HepG2 (cell line): ENCODE data around the gene MFSD11. TPM values are rescaled to one million over a fixed set of nuclear protein-coding genes. Genes with fewer than 3 reads are reported as not detected.

Experiments
- CBX2 ChIP-seq, 2 experiments: fragments of 200-600 bp in 1 of 2; sonication (generic); formaldehyde crosslinking in 1 of 2; IDR thresholded peaks; 2 replicates each; pipeline versions ENCODE4 v1.7.0 to v1.8.1; 2018 to 2022; ENCODE audit warnings: low read depth in 2 of 2, low read length in 1 of 2, mild to moderate bottlenecking in 1 of 2, missing genetic modification reagents in 1 of 2
- EHMT2 ChIP-seq: fragments of 200-600 bp; sonication (generic); IDR thresholded peaks from 2 replicates; pipeline ENCODE4 v1.7.0; 2017; ENCODE audit warnings: antibody characterized with exemption, low read depth, low read length, borderline replicate concordance
- FOXO1 ChIP-seq: sonication (generic); formaldehyde crosslinking; IDR thresholded peaks from 2 replicates; pipeline ENCODE4 v1.4.0; 2020; ENCODE audit warnings: missing genetic modification reagents
- HIVEP1 ChIP-seq: sonication (generic); formaldehyde crosslinking; IDR thresholded peaks from 2 replicates; pipeline ENCODE4 v1.4.0; 2020; ENCODE audit warnings: mild to moderate bottlenecking, missing genetic modification reagents
- HOXA5 ChIP-seq: sonication (generic); formaldehyde crosslinking; IDR thresholded peaks from 2 replicates; pipeline ENCODE4 v1.4.0; 2020; ENCODE audit warnings: missing genetic modification reagents
- IRX3 ChIP-seq: sonication (generic); formaldehyde crosslinking; IDR thresholded peaks from 2 replicates; pipeline ENCODE4 v1.8.1; 2023; ENCODE audit warnings: mild to moderate bottlenecking, low read depth, missing genetic modification reagents, borderline replicate concordance
- KDM3A ChIP-seq: IDR thresholded peaks from 2 replicates; pipeline ENCODE4 v1.6.1; 2018; ENCODE audit warnings: low read depth, missing compliant biosample characterization
- KDM5B ChIP-seq: sonication (generic); formaldehyde crosslinking; IDR thresholded peaks from 2 replicates; pipeline ENCODE4 v1.4.0; 2020; ENCODE audit warnings: missing genetic modification reagents, mild to moderate bottlenecking, borderline replicate concordance
- MEIS2 ChIP-seq: sonication (generic); formaldehyde crosslinking; IDR thresholded peaks from 2 replicates; pipeline ENCODE4 v1.9.0; 2021; ENCODE audit warnings: mild to moderate bottlenecking, missing genetic modification reagents
- NR1H2 ChIP-seq: sonication (generic); formaldehyde crosslinking; IDR thresholded peaks from 2 replicates; pipeline ENCODE4 v1.8.1; 2022; ENCODE audit warnings: low read depth, missing genetic modification reagents, borderline replicate concordance
- PHF20 ChIP-seq: sonication (generic); formaldehyde crosslinking; IDR thresholded peaks from 2 replicates; pipeline ENCODE4 v1.5.0; 2020; ENCODE audit warnings: mild to moderate bottlenecking, missing genetic modification reagents
- RARG ChIP-seq: sonication (generic); formaldehyde crosslinking; IDR thresholded peaks from 2 replicates; pipeline ENCODE4 v1.4.0; 2020; ENCODE audit warnings: low read depth, mild to moderate bottlenecking, missing genetic modification reagents
- RFX5 ChIP-seq: IDR thresholded peaks from 2 replicates; pipeline ENCODE4 v1.6.1; 2011; ENCODE audit warnings: low read depth, low read length, improper control_type of control experiment
- SMC3 ChIP-seq: IDR thresholded peaks from 2 replicates; pipeline ENCODE4 v1.6.1; 2011; ENCODE audit warnings: low read length, improper control_type of control experiment
- TP53 ChIP-seq: sonication (generic); formaldehyde crosslinking; conservative IDR thresholded peaks from 2 replicates; pipeline ENCODE4 v1.4.0; 2020; ENCODE audit warnings: missing genetic modification reagents
- U2AF1 ChIP-seq: fragments of 200-400 bp; formaldehyde crosslinking; optimal IDR thresholded peaks from 2 replicates; pipeline ENCODE3; 2017; ENCODE audit warnings: mild to moderate bottlenecking, low read depth, low read length
- YEATS2 ChIP-seq: sonication (generic); formaldehyde crosslinking; IDR thresholded peaks from 2 replicates; pipeline ENCODE4 v1.4.0; 2020; ENCODE audit warnings: missing genetic modification reagents, borderline replicate concordance
- ZBTB21 ChIP-seq: sonication (generic); formaldehyde crosslinking; IDR thresholded peaks from 2 replicates; pipeline ENCODE4 v1.4.0; 2020; ENCODE audit warnings: missing genetic modification reagents
- ZFX ChIP-seq: sonication (generic); formaldehyde crosslinking; IDR thresholded peaks from 2 replicates; pipeline ENCODE4 v1.4.0; 2020; ENCODE audit warnings: mild to moderate bottlenecking, low read depth, missing genetic modification reagents, moderate library complexity
- ZNF501 ChIP-seq: sonication (generic); formaldehyde crosslinking; IDR thresholded peaks from 2 replicates; pipeline ENCODE4 v1.5.1; 2020; ENCODE audit warnings: mild to moderate bottlenecking, moderate library complexity, missing genetic modification reagents
- ZNF546 ChIP-seq: sonication (generic); formaldehyde crosslinking; conservative IDR thresholded peaks from 2 replicates; pipeline ENCODE4 v1.8.1; 2023; ENCODE audit warnings: mild to moderate bottlenecking, missing genetic modification reagents
- ZNF768 ChIP-seq: sonication (generic); formaldehyde crosslinking; IDR thresholded peaks from 2 replicates; pipeline ENCODE4 v1.4.0; 2020; ENCODE audit warnings: missing genetic modification reagents
- polyA plus RNA-seq, 8 experiments: library from polyadenylated mRNA; depleted of rRNA in 3 of 8; stranded (reverse) in 7 of 8; unstranded in 1 of 8; fragments of >200 nt; fragmentation: Illumina TruSeq in 4 of 8; extraction: Trizol in 4 of 8; gene quantifications; 2 replicates each; pipeline versions ENCODE4 v1.2.1 to v1.2.3, GENCODE V29; 2011 to 2016; ENCODE audit warnings: low read depth in 4 of 8, missing spikeins in 1 of 8, mixed read lengths in 1 of 8; ENCODE audit not compliant: insufficient read depth in 1 of 8
- total RNA-seq, 5 experiments: library from RNA; depleted of rRNA; stranded (reverse); fragments of >200 nt; fragmentation: Illumina TruSeq; extraction: Trizol; gene quantifications; 2 replicates each; pipeline ENCODE4 v1.2.3, GENCODE V29; 2016; ENCODE audit warnings: low read depth in 1 of 5
- TF ChIP-seq, protein P1 (sequence below): IDR thresholded peaks from 2 replicates; pipeline ENCODE4 v1.4.0; 2020; ENCODE audit warnings: mild to moderate bottlenecking, missing genetic modification reagents
- TF ChIP-seq, protein P2 (sequence below): sonication (generic); formaldehyde crosslinking; IDR thresholded peaks from 2 replicates; pipeline ENCODE4 v1.4.0; 2020; ENCODE audit warnings: missing genetic modification reagents; ENCODE audit errors: not compliant biosample characterization
- TF ChIP-seq, protein P3 (sequence below): IDR thresholded peaks from 2 replicates; pipeline ENCODE4 v1.6.1; 2016; ENCODE audit warnings: missing genetic modification reagents, missing compliant biosample characterization

Gene MFSD11
- total and polyA plus RNA-seq, 2 of the 13 experiments (the other 11 are each of a cell fraction or from before 2014, with no cell fraction given): 26.1 to 36.3 TPM

DNA sequence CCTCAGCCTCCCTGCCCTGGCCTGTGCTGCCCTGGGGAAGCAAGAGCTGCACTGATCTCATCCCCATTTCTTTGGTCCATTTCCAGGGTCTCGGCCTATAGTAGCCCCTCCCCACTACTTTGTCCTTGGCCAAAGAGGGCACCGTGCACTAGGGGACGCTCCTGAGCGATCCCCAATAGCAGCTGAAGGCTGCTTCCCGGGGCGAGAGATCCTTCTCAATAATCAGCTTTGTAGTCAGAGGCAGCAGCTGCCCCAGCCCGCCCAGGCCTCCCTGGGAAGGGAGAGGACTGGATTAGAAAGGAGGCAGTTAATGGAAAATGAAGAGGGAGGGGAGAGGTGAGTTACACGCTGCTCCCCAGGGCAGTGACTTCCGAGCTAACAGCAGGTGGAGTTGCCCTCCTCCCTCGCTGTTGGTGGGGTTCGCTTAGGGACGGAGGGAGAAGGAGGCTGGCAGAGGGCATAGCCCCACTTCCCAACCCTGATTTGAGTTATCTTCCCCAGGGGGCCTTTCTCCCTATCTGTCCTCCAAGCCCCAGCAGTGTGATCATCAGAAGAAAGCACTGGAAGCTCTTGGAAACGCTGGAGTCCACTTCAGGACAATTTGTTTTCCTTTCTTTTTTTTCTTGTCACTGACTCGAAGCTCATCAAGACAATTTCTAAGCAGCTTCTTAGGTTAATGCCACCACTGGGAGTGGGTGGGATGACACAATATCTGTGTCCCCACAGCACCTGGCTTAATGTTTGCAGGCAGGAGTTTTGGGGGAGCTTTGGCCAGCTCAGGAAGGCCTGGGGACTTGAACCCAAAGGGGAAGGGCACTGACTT is 29.7 kb upstream of the MFSD11 start (continued):
- TF ChIP-seq U2AF1: no peak
- TF ChIP-seq ZNF768 (CRISPR knock-in tag): peak; percentile 29; the same call in 1 of the 2 replicates
- peak; percentile 43; the same call in 1 of the 2 replicates for TF ChIP-seq SMC3
- TF ChIP-seq ZNF546 (CRISPR knock-in tag): 0 out of 2 replicates have a peak, but pooled peaks have one; percentile 65
- no peak for TF ChIP-seq NR1H2 (CRISPR knock-in tag)
- TF ChIP-seq HIVEP1: no peak
- peak; percentile 51; the same call in 1 of the 2 replicates for TF ChIP-seq ZFX (CRISPR knock-in tag)
- no peak for TF ChIP-seq IRX3
- no peak for TF ChIP-seq HOXA5
- TF ChIP-seq ZNF501 (CRISPR knock-in tag): 0 out of 2 replicates have a peak, but pooled peaks have one; percentile 47
- no peak for TF ChIP-seq EHMT2
- peak; percentile 34; the same call in 1 of the 2 replicates for TF ChIP-seq KDM3A (CRISPR knock-in tag)
- TF ChIP-seq, protein P1, sequence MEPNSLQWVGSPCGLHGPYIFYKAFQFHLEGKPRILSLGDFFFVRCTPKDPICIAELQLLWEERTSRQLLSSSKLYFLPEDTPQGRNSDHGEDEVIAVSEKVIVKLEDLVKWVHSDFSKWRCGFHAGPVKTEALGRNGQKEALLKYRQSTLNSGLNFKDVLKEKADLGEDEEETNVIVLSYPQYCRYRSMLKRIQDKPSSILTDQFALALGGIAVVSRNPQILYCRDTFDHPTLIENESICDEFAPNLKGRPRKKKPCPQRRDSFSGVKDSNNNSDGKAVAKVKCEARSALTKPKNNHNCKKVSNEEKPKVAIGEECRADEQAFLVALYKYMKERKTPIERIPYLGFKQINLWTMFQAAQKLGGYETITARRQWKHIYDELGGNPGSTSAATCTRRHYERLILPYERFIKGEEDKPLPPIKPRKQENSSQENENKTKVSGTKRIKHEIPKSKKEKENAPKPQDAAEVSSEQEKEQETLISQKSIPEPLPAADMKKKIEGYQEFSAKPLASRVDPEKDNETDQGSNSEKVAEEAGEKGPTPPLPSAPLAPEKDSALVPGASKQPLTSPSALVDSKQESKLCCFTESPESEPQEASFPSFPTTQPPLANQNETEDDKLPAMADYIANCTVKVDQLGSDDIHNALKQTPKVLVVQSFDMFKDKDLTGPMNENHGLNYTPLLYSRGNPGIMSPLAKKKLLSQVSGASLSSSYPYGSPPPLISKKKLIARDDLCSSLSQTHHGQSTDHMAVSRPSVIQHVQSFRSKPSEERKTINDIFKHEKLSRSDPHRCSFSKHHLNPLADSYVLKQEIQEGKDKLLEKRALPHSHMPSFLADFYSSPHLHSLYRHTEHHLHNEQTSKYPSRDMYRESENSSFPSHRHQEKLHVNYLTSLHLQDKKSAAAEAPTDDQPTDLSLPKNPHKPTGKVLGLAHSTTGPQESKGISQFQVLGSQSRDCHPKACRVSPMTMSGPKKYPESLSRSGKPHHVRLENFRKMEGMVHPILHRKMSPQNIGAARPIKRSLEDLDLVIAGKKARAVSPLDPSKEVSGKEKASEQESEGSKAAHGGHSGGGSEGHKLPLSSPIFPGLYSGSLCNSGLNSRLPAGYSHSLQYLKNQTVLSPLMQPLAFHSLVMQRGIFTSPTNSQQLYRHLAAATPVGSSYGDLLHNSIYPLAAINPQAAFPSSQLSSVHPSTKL (CRISPR knock-in tag): 0 out of 2 replicates have a peak, but pooled peaks have one; percentile 8
- TF ChIP-seq, protein P2, sequence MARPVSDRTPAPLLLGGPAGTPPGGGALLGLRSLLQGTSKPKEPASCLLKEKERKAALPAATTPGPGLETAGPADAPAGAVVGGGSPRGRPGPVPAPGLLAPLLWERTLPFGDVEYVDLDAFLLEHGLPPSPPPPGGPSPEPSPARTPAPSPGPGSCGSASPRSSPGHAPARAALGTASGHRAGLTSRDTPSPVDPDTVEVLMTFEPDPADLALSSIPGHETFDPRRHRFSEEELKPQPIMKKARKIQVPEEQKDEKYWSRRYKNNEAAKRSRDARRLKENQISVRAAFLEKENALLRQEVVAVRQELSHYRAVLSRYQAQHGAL (CRISPR knock-in tag): no peak
- TF ChIP-seq CBX2 (IDR thresholded peaks at IDR 0.05; ENCODE audit: low read depth, low read length): no peak
- no peak for TF ChIP-seq CBX2 (CRISPR knock-in tag; IDR thresholded peaks at IDR 0.05; ENCODE audit: low read depth)
- TF ChIP-seq TP53 (CRISPR knock-in tag): no peak
- no peak for TF ChIP-seq RARG (CRISPR knock-in tag)
- TF ChIP-seq ZBTB21 (CRISPR knock-in tag): no peak
- TF ChIP-seq, protein P3, sequence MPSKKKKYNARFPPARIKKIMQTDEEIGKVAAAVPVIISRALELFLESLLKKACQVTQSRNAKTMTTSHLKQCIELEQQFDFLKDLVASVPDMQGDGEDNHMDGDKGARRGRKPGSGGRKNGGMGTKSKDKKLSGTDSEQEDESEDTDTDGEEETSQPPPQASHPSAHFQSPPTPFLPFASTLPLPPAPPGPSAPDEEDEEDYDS (CRISPR knock-in tag): peak; percentile 25; the same call in 1 of the 2 replicates
- TF ChIP-seq KDM5B (CRISPR knock-in tag): no peak; the same call in 1 of the 2 replicates
- no peak for TF ChIP-seq PHF20
- TF ChIP-seq FOXO1 (CRISPR knock-in tag): 0 out of 2 replicates have a peak, but pooled peaks have one; percentile 12
- no peak for TF ChIP-seq MEIS2 (CRISPR knock-in tag)
- 0 out of 2 replicates have a peak, but pooled peaks have one; percentile 11 for TF ChIP-seq YEATS2
- TF ChIP-seq RFX5: no peak
